HG03139 (cell line): ENCODE results near the gene PTN.
"Not testable (repeated sequence)": the region's sequence is repeated elsewhere in the genome, so short reads cannot be mapped to it uniquely, and the experiment has no call there.

Source experiments
- ATAC-seq: cut with Tn5 transposase; IDR thresholded peaks from one replicate; pipeline ENCODE4 v1.9.1; 2021; ENCODE audit not compliant: unreplicated experiment

PTN gene

GRCh38 chr7:137181619-137182018, 161.9 kb downstream of the PTN start:
- ATAC-seq = not testable (repeated sequence)
